Vagina (tissue), 2 donors: ENCODE data around the gene MTX3. TPM values are rescaled to one million over a fixed set of nuclear protein-coding genes. Genes with fewer than 3 reads are reported as not detected.

Experiments
- DNase-seq, 2 donors: peaks; one replicate each; pipeline ENCODE4 v3.0.0-alpha.2; 2017; ENCODE audit errors: extremely low spot score in 2 of 2
- H3K27ac ChIP-seq: fragments of 200-600 bp; sonication (generic); one replicate; pipeline ENCODE4 v1.5.1; 2019
- H3K27me3 ChIP-seq: fragments of 200-600 bp; sonication (generic); one replicate; pipeline ENCODE4 v1.5.1; 2019
- H3K36me3 ChIP-seq, 2 donors: fragments of 200-600 bp; sonication (generic); one replicate each; pipeline ENCODE4 v1.5.1; 2017 to 2019
- H3K4me1 ChIP-seq: fragments of 200-600 bp; sonication (generic); one replicate; pipeline ENCODE4 v1.5.1; 2019
- H3K4me3 ChIP-seq, 2 donors: fragments of 200-600 bp; sonication (generic); 1 replicate in 1 of 2; 2 replicates in 1 of 2; pipeline ENCODE4 v1.5.1; 2016 to 2019
- H3K9me3 ChIP-seq: fragments of 200-600 bp; sonication (generic); one replicate; pipeline ENCODE4 v1.5.1; 2019
- CTCF ChIP-seq, 3 experiments: fragments of 450-650 bp in 2 of 3; fragments of 200-600 bp in 1 of 3; sonication (generic) in 1 of 3; IDR thresholded peaks; one replicate each; pipeline ENCODE4 v1.5.1; 2017 to 2019; ENCODE audit warnings: antibody characterized with exemption in 3 of 3, mild to moderate bottlenecking in 2 of 3, moderate library complexity in 2 of 3
- POLR2A ChIP-seq, 2 donors: fragments of 450-650 bp; IDR thresholded peaks; one replicate each; pipeline ENCODE4 v1.6.1; 2017; ENCODE audit warnings: antibody characterized with exemption in 2 of 2, mild to moderate bottlenecking in 2 of 2, moderate library complexity in 2 of 2
- POLR2AphosphoS5 ChIP-seq, 2 donors: sonication (generic); formaldehyde crosslinking; IDR thresholded peaks; one replicate each; pipeline ENCODE4 v1.9.0; 2017; ENCODE audit warnings: antibody characterized with exemption in 2 of 2, mild to moderate bottlenecking in 2 of 2, low read depth in 1 of 2; ENCODE audit not compliant: insufficient read depth in 1 of 2
- intact Hi-C: fragments of 100-400 bp; cut with DNase I; formaldehyde crosslinking; loops from one replicate; pipeline ENCODE4 v1.15.1; 2023
- total RNA-seq: library from RNA; depleted of rRNA; stranded (reverse); fragments of >200 nt; gene quantifications from one replicate; pipeline ENCODE4 v1.2.3, GENCODE V29; 2016

The MTX3 gene
- total RNA-seq, 1 donor from 2014 or later = 8.1 TPM

GRCh38 chr5:79938468-79938867, 52.6 kb downstream of the MTX3 start:
- TF ChIP-seq POLR2AphosphoS5 (IDR thresholded peaks at IDR 0.05; ENCODE audit: insufficient read depth in 1 of 2, low read depth in 1 of 2) = no peak
- TF ChIP-seq CTCF (IDR thresholded peaks at IDR 0.05) = no peak
- TF ChIP-seq POLR2A (IDR thresholded peaks at IDR 0.05) = no peak
- intact Hi-C loops = no loop called here

DNA sequence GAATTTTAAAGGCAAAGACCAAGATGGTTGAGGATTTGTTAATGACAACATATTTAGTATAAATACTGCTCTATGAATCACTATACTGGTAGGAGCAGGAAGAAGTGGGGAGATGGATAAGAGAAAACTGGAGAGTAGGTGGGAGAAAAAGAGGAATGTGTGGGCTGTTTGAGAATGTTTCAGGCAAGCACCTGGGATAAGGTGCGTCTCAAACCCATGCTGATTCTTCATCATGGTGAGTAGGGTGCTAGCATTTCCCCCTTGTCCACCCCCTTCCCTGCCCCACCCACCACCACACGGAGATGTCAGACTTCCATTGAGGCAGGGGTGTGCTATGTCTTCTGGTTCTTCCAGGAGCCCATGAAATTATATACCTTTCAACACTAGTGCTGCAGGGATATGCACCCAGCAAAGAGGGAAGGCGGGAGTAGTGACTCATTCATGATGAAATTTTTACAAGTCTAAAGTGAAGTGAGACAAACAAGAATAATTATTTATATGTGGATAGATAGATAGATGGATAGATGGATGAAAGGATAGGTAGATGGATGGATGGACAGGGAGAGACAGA, 54.3 kb downstream of the MTX3 start:
- no peak for TF ChIP-seq POLR2AphosphoS5 (IDR thresholded peaks at IDR 0.05; ENCODE audit: insufficient read depth in 1 of 2, low read depth in 1 of 2)
- TF ChIP-seq POLR2A (IDR thresholded peaks at IDR 0.05) = no peak
- TF ChIP-seq CTCF (IDR thresholded peaks at IDR 0.05) = no peak
- no peaks in the 10 kb centered on the region for H3K9me3 ChIP-seq
- no peaks in the 10 kb centered on the region for H3K36me3 ChIP-seq
- H3K4me3 ChIP-seq = no peak overlapping the region
- peak in 1 of 2 donors; percentile 54 for DNase-seq
- intact Hi-C loops = no loop called here
- H3K27me3 ChIP-seq = no peaks in the 10 kb centered on the region
- H3K27ac ChIP-seq = no peak overlapping the region
- no peaks in the 10 kb centered on the region for H3K4me1 ChIP-seq

More at GRCh38 chr5:79938468-79938867, 52.6 kb downstream of the MTX3 start:
- Histone ChIP-seq H3K9me3 (no peaks in the 10 kb centered on the region), H3K27ac (no peak overlapping the region), H3K4me3 (no peak overlapping the region), H3K27me3 (no peaks in the 10 kb centered on the region), H3K36me3 (no peaks in the 10 kb centered on the region), H3K4me1 (no peaks in the 10 kb centered on the region)
- DNase-seq = peak in 1 of 2 donors; percentile 62

DNA sequence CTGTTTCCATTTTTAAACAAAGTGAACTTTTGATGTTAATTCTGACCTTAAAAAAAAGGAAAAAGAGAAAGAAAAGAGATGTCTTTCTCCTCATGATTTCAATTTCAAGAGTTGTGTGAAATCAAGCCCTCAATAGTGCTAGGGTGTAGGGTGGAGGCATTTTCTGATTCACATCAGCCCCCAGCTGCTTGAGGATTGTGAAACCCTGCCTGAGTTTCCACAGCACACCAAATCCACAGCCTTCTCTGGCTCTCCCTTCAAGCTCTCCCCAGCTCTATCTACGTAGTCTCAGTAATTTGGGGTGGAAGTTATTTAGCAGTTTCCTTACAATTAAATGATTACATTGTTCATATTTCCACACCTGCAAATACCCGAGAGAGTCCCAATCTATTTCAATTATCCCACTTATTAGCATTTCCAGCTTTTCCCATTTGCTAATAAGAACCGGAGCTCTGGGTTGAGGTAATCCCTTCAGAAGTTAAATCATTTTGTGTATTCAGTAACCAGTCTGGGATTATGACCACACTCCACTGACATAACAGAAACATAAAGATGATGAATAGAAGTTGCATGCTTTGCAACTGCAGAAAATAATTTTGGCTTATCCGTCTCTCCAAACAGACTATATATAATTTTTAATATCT, 54.9 kb downstream of the MTX3 start:
- no peak for TF ChIP-seq CTCF (IDR thresholded peaks at IDR 0.05)
- no peak for TF ChIP-seq POLR2AphosphoS5 (IDR thresholded peaks at IDR 0.05; ENCODE audit: insufficient read depth in 1 of 2, low read depth in 1 of 2)
- H3K27ac ChIP-seq = no peak overlapping the region
- DNase-seq = peak in 1 of 2 donors; percentile 67
- H3K4me1 ChIP-seq = no peaks in the 10 kb centered on the region
- intact Hi-C loops = no loop called here
- H3K27me3 ChIP-seq = no peaks in the 10 kb centered on the region
- no peaks in the 10 kb centered on the region for H3K36me3 ChIP-seq
- no peaks in the 10 kb centered on the region for H3K9me3 ChIP-seq
- no peak overlapping the region for H3K4me3 ChIP-seq

- Histone ChIP-seq H3K27me3 (no peaks in the 10 kb centered on the region), H3K36me3 (no peaks in the 10 kb centered on the region), H3K27ac (no peak overlapping the region), H3K4me1 (no peaks in the 10 kb centered on the region), H3K4me3 (no peak overlapping the region), H3K9me3 (no peaks in the 10 kb centered on the region)
- DNase-seq = peak in 1 of 2 donors; percentile 25
- intact Hi-C loops = no loop called here
- TF ChIP-seq POLR2A (IDR thresholded peaks at IDR 0.05) (no peak), POLR2AphosphoS5 (IDR thresholded peaks at IDR 0.05; ENCODE audit: insufficient read depth in 1 of 2, low read depth in 1 of 2) (no peak), CTCF (IDR thresholded peaks at IDR 0.05) (no peak)
Measured at GRCh38 chr5:79934681-79935080, 56.4 kb downstream of the MTX3 start.
